Small intestine (tissue), 7 donors: ENCODE measurements around the gene TANC1. TPM values are rescaled to one million over a fixed set of nuclear protein-coding genes. Genes with fewer than 3 reads are reported as not detected.

Experiments used
- DNase-seq, 2 donors: peaks; one replicate each; pipeline versions ENCODE4 v3.0.0 to v3.0.0-alpha.2; 2013
- FAIRE-seq: peaks from 2 replicates; lab custom pipeline; 2012; peaks lifted over from hg19 to GRCh38; lab: Jason Lieb, UNC
- H3K27ac ChIP-seq, 3 donors: one replicate each; pipeline ENCODE4 v1.5.1; 2013; ENCODE audit warnings: low read length in 2 of 3, mild to moderate bottlenecking in 2 of 3, control low read depth in 1 of 3, inconsistent platforms in 1 of 3, low read depth in 1 of 3, moderate library complexity in 1 of 3
- H3K27me3 ChIP-seq, 3 donors: one replicate each; pipeline ENCODE4 v1.6.1; 2013; ENCODE audit warnings: low read length in 3 of 3, inconsistent platforms in 1 of 3; ENCODE audit not compliant: control insufficient read depth in 3 of 3, insufficient read depth in 3 of 3
- H3K36me3 ChIP-seq, 3 donors: one replicate each; pipeline ENCODE4 v1.6.1; 2013; ENCODE audit warnings: low read length in 3 of 3, inconsistent platforms in 1 of 3, low read depth in 1 of 3, mild to moderate bottlenecking in 1 of 3, moderate library complexity in 1 of 3; ENCODE audit not compliant: control insufficient read depth in 3 of 3, insufficient read depth in 2 of 3
- H3K4me1 ChIP-seq, 3 donors: one replicate each; pipeline ENCODE4 v1.6.1; 2013; ENCODE audit warnings: low read length in 2 of 3, inconsistent platforms in 1 of 3, low read depth in 1 of 3, mild to moderate bottlenecking in 1 of 3, moderate library complexity in 1 of 3; ENCODE audit not compliant: control insufficient read depth in 3 of 3, insufficient read depth in 2 of 3
- H3K4me3 ChIP-seq, 3 donors: one replicate each; pipeline ENCODE4 v1.5.1; 2013; ENCODE audit warnings: low read length in 3 of 3, control low read depth in 1 of 3, inconsistent platforms in 1 of 3, low read depth in 1 of 3, mild to moderate bottlenecking in 1 of 3, moderate library complexity in 1 of 3
- H3K9me3 ChIP-seq, 2 donors: one replicate each; pipeline ENCODE4 v1.6.1; 2013; ENCODE audit warnings: low read depth in 1 of 2, low read length in 1 of 2; ENCODE audit not compliant: control insufficient read depth in 2 of 2, insufficient read depth in 1 of 2
- WGBS, 3 donors: extraction: QIAGEN DNeasy Blood & Tissue Kit; methylation state at CpG; one replicate each; pipeline ENCODE4 v1.1.7; 2013; 5-methylcytosine and 5-hydroxymethylcytosine counted together
- polyA plus RNA-seq, 4 donors: library from polyadenylated mRNA; stranded (reverse) in 3 of 4; unstranded in 1 of 4; fragments of 200-250 nt in 3 of 4; fragments of 120-200 nt in 1 of 4; gene quantifications; one replicate each; pipeline versions ENCODE4 v1.2.1 to v1.2.3, GENCODE V29; 2013
- donor health status: healthy with polysubstance abuse.
- donor health status: control.
- donor health status: control.
- donor health status: Bipolar disorder and iron deficiency.
- donor health status: healthy.

The TANC1 gene
- polyA plus RNA-seq, 4 donors, result 7.4 to 14.7 (median 8.8) TPM

DNA sequence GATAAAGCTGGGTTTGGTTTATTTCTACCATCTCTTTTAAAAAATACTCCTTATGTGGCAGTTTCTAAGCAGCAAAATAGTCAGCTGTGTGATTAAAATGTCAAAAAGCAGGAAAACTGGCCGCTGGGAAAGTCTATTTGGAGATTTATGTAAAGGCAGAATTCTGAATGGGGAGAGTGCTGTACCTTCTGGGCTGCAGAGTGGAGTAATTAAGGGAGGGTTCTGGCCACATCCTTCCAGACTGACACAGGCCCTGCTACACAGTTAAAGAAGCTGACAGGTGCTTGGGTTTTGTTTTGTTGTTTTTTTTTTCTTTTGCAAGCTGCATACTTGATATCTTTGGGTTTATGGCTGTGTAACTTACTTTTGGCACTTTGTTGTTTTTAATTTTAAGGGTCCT is 160.8 kb downstream of the TANC1 start:
- H3K9me3 ChIP-seq, result no peaks in the 10 kb centered on the region
- H3K27ac ChIP-seq, result no peak overlapping the region
- no peak overlapping the region for H3K4me3 ChIP-seq
- WGBS, 3 donors, result 64 to 74% (median 68%) methylated on average over 1 of the region's 1 CpG
- DNase-seq (no peak), FAIRE-seq (no peak)
- peaks cover 0 to 2% (median 0%) of the 10 kb centered on the region in 3 donors for H3K36me3 ChIP-seq
- peaks cover 4 to 29% (median 5%) of the 10 kb centered on the region in 3 donors for H3K4me1 ChIP-seq
- no peaks in the 10 kb centered on the region for H3K27me3 ChIP-seq

GRCh38 chr2:159129824-159130223 is 161.4 kb downstream of the TANC1 start:
- Histone ChIP-seq H3K27me3 (no peaks in the 10 kb centered on the region), H3K9me3 (no peaks in the 10 kb centered on the region), H3K4me1 (peaks cover 4 to 26% (median 5%) of the 10 kb centered on the region in 3 donors), H3K4me3 (no peak overlapping the region), H3K36me3 (peaks cover 0 to 2% (median 0%) of the 10 kb centered on the region in 3 donors), H3K27ac (no peak overlapping the region)
- FAIRE-seq (no peak), DNase-seq (no peak)
- 61 to 79% (median 72%) methylated on average over 13 of the region's 13 CpGs for WGBS, 3 donors

DNA sequence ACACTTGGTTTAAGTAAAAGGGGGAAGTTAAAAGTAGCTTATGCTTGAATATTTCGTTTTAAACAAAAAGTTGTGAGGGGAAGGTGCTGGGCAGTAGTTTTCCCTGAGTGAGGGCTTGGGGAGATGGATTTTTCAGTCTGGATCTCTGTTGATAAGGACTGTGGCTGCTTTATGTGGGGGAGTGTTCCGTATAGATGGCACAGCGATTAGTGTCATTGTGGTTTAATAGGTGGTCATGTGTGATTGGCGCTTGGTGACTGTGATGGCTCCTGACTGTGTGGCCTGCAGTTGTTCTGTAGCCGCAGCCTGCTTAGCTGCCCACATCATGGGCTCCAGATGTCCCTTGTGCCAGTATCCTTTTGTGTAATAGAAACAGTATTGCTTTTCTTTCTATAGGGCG is 161.9 kb downstream of the TANC1 start:
- H3K27ac ChIP-seq, result no peak overlapping the region
- FAIRE-seq, result no peak
- peaks cover 0 to 2% (median 0%) of the 10 kb centered on the region in 3 donors for H3K36me3 ChIP-seq
- no peaks in the 10 kb centered on the region for H3K9me3 ChIP-seq
- peaks cover 4 to 22% (median 5%) of the 10 kb centered on the region in 3 donors for H3K4me1 ChIP-seq
- H3K27me3 ChIP-seq, result no peaks in the 10 kb centered on the region
- WGBS, 3 donors, result 73 to 79% (median 78%) methylated on average over 6 of the region's 6 CpGs
- DNase-seq, result no peak
- H3K4me3 ChIP-seq, result no peak overlapping the region

DNA sequence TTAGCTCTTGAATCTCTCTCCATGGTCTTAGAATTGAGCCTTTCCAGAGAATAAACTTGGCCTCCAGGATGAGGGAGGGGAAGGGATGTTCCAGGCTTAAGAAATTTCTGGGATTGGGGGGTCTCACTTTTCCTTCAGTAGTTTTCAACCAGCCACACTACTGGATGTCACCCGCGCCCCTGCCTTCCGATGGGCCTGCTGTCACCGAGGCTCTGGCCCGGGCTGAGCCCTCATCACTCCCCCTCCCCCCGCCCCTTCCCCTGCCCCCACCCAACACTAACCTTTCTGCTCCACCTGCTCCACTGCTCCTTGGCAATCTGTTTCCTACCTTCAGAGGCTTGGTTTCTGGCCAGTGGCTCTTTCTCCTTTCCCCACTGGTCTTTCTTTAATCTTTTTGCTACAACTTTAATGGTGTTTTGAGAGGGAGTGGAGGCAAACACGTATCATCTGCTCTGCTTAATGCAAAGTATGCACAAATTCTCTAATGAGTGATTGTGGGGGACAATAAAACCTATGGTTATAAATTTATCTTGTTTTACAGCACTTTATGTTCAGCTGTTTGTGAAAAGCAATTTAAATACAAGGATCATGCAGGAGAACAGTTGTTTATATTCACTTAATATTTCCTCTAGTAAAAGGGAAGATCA is 162.9 kb downstream of the TANC1 start:
- no peaks in the 10 kb centered on the region for H3K27me3 ChIP-seq
- no peak for DNase-seq
- no peak for FAIRE-seq
- H3K27ac ChIP-seq, result no peak overlapping the region
- 50 to 68% (median 57%) methylated on average over 7 of the region's 7 CpGs for WGBS, 3 donors
- H3K9me3 ChIP-seq, result no peaks in the 10 kb centered on the region
- H3K36me3 ChIP-seq, result peaks cover 0 to 2% (median 0%) of the 10 kb centered on the region in 3 donors
- H3K4me3 ChIP-seq, result no peak overlapping the region
- H3K4me1 ChIP-seq, result peaks cover 0 to 16% (median 5%) of the 10 kb centered on the region in 3 donors

- WGBS, 3 donors, result 37 to 40% (median 37%) methylated on average over 4 of the region's 4 CpGs
- Histone ChIP-seq H3K36me3 (peaks cover 0 to 2% (median 0%) of the 10 kb centered on the region in 3 donors), H3K27ac (no peak overlapping the region), H3K27me3 (no peaks in the 10 kb centered on the region), H3K4me3 (no peak overlapping the region), H3K9me3 (no peaks in the 10 kb centered on the region), H3K4me1 (peaks cover 0 to 14% (median 5%) of the 10 kb centered on the region in 3 donors)
- FAIRE-seq (no peak), DNase-seq (peak in 1 of 2 donors; percentile 31)
These were observed 163.5 kb downstream of the TANC1 start for GRCh38 chr2:159131914-159132281.

DNA sequence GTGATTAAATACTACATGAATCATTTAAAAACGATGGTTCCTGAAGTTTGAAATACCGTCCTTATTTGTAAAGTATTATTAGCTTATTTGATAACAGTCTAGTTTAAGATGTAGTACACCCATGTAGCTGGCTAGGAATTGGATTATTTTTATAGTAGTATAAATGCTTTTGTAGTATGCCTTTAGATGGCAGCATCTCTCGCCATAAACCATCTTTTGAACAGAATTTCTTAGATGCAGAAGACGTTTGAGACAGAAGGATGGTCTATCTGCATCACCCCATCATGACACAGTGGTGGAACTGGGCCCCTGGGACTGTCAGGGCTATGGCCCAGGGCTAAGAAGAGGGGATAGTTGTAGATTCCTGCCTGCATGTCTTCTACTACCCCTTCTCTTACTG is 165.4 kb downstream of the TANC1 start:
- H3K27me3 ChIP-seq, result no peaks in the 10 kb centered on the region
- FAIRE-seq (no peak), DNase-seq (no peak)
- 46 to 50% (median 49%) methylated on average over 4 of the region's 4 CpGs for WGBS, 3 donors
- peaks cover 0 to 14% (median 5%) of the 10 kb centered on the region in 3 donors for H3K4me1 ChIP-seq
- no peaks in the 10 kb centered on the region for H3K36me3 ChIP-seq
- H3K9me3 ChIP-seq, result no peaks in the 10 kb centered on the region
- H3K27ac ChIP-seq, result no peak overlapping the region
- no peak overlapping the region for H3K4me3 ChIP-seq

DNA sequence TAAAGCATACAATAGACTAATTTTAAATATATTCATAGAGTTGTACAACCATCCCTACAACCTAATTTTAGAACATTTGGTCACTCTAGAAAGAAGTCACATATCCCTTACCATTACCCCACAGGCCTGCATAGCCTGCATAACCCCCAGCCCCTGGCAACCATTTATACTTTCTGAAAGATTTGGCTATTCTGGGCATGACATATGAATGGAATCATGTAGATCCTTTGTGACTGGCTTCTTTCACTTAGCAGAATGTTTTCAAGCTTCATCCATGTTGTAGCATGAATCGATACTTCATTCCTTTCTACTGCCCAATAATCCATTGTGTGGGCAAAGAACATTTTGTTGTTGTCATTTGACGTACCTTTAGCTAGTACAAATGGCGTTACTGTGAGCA is 166.5 kb downstream of the TANC1 start:
- H3K27ac ChIP-seq, result peak overlapping the region in 1 of 3 donors; percentile 47

DNA sequence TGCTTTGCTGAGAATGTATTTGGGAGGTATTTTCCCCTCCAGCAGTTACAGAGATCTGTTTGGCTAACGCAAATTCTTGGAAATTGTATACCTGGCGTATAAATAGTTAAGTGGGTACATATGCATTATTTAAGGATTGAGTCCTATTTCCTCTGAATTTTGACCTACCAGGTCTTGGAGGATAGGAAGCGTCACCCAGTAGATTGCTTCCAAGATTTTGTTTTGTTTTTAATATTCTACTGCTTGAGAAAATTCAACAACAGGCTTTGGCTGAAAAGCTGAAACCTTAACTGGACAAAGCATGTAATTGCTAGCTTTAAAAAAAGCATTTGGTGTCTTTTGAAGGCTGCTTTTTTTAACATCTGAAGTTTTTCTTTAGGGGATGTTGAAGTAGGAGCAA is 168.0 kb downstream of the TANC1 start:
- DNase-seq (no peak), FAIRE-seq (no peak)
- Histone ChIP-seq H3K9me3 (no peaks in the 10 kb centered on the region), H3K4me1 (peaks cover 0 to 13% (median 3%) of the 10 kb centered on the region in 3 donors), H3K27me3 (no peaks in the 10 kb centered on the region), H3K4me3 (no peak overlapping the region), H3K27ac (peak overlapping the region in 1 of 3 donors; percentile 18), H3K36me3 (peaks cover 0 to 3% (median 0%) of the 10 kb centered on the region in 3 donors)
- WGBS, 3 donors, result 76 to 96% (median 89%) methylated on average over 3 of the region's 3 CpGs

More for the DNA sequence above, 166.5 kb downstream of the TANC1 start:
- Histone ChIP-seq H3K27me3 (no peaks in the 10 kb centered on the region), H3K4me3 (no peak overlapping the region), H3K36me3 (peaks cover 0 to 2% (median 0%) of the 10 kb centered on the region in 3 donors), H3K9me3 (no peaks in the 10 kb centered on the region), H3K4me1 (peaks cover 0 to 14% (median 5%) of the 10 kb centered on the region in 3 donors)
- FAIRE-seq (no peak), DNase-seq (no peak)
- 86 to 97% (median 93%) methylated on average over 3 of the region's 3 CpGs for WGBS, 3 donors
